BJ (cell line): ENCODE measurements around the gene KIF6. TPM values are rescaled to one million over a fixed set of nuclear protein-coding genes. Genes with fewer than 3 reads are reported as not detected.
A peak's percentile ranks its signal among the peaks of the same experiment; 100 is the strongest.

ENCODE experiments used
- CTCF ChIA-PET: fragments of 350-600 bp; formaldehyde crosslinking; extraction: SDS; loops from one replicate; lab custom pipeline; 2021; ENCODE audit warnings: antibody characterized with exemption, inconsistent platforms; lab: Yijun Ruan, JAX
- POLR2A ChIA-PET: fragments of 300-600 bp; sonication (Branson Sonifier 250); formaldehyde crosslinking; extraction: SDS; loops from one replicate; lab custom pipeline; 2021; ENCODE audit warnings: antibody characterized with exemption; lab: Charles Lee
- DNase-seq: peaks from one replicate; pipeline ENCODE4 v3.0.0-alpha.2; 2011; ENCODE audit warnings: low read depth
- H3K27me3 ChIP-seq: 2 replicates; pipeline ENCODE4 v1.6.0; 2011; ENCODE audit warnings: low read length; ENCODE audit not compliant: control insufficient read depth, insufficient read depth
- H3K36me3 ChIP-seq: 2 replicates; pipeline ENCODE4 v1.5.1; 2011; ENCODE audit warnings: low read length; ENCODE audit not compliant: control insufficient read depth, insufficient read depth
- H3K4me3 ChIP-seq: 2 replicates; pipeline ENCODE4 v1.5.1; 2011; ENCODE audit warnings: low read depth, mild to moderate bottlenecking, control low read depth, low read length
- polyA plus RNA-seq: library from polyadenylated mRNA; depleted of rRNA; stranded (reverse); fragments of >200 nt; gene quantifications from 2 replicates; pipeline ENCODE4 v1.2.3, GENCODE V29; 2011
- TF ChIP-seq, protein P1 (sequence below): IDR thresholded peaks from 2 replicates; pipeline ENCODE4 v1.5.1; 2011; ENCODE audit warnings: low read depth, mild to moderate bottlenecking, control low read depth, inconsistent platforms, low read length, moderate library complexity; ENCODE audit not compliant: insufficient read depth

The KIF6 gene
- polyA plus RNA-seq, 1 experiment = 0.56 TPM

DNA sequence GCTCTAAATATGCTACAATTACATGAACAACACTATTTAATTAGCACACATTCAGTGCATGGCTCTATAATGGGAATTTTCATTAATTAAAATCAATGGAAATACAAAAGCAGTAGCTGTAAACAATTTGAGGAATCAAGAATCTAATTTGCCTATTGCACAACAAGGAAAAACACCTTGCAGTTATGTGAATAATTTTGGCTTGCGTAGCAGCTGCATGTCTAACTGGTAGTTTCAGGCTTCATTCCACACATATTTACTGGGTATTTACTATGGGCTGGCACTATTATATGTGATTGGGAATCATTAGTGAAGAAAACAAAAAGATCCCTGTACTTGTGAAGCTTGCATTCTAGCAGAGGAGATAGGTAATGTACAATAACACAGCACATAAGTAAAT lies 26.4 kb downstream of the KIF6 start:
- H3K4me3 ChIP-seq = no peak overlapping the region
- H3K27me3 ChIP-seq = no peaks in the 10 kb centered on the region
- ChIA-PET CTCF (interaction anchor here (0.7 kb wide), 1 partner anchor 198 kb away, joined by 3 read pairs; no protein-coding TSS in a partner anchor), POLR2A (no interaction called here)
- H3K36me3 ChIP-seq = no peaks in the 10 kb centered on the region
- TF ChIP-seq, protein P1, sequence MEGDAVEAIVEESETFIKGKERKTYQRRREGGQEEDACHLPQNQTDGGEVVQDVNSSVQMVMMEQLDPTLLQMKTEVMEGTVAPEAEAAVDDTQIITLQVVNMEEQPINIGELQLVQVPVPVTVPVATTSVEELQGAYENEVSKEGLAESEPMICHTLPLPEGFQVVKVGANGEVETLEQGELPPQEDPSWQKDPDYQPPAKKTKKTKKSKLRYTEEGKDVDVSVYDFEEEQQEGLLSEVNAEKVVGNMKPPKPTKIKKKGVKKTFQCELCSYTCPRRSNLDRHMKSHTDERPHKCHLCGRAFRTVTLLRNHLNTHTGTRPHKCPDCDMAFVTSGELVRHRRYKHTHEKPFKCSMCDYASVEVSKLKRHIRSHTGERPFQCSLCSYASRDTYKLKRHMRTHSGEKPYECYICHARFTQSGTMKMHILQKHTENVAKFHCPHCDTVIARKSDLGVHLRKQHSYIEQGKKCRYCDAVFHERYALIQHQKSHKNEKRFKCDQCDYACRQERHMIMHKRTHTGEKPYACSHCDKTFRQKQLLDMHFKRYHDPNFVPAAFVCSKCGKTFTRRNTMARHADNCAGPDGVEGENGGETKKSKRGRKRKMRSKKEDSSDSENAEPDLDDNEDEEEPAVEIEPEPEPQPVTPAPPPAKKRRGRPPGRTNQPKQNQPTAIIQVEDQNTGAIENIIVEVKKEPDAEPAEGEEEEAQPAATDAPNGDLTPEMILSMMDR = no peak
- DNase-seq = no peak

DNA sequence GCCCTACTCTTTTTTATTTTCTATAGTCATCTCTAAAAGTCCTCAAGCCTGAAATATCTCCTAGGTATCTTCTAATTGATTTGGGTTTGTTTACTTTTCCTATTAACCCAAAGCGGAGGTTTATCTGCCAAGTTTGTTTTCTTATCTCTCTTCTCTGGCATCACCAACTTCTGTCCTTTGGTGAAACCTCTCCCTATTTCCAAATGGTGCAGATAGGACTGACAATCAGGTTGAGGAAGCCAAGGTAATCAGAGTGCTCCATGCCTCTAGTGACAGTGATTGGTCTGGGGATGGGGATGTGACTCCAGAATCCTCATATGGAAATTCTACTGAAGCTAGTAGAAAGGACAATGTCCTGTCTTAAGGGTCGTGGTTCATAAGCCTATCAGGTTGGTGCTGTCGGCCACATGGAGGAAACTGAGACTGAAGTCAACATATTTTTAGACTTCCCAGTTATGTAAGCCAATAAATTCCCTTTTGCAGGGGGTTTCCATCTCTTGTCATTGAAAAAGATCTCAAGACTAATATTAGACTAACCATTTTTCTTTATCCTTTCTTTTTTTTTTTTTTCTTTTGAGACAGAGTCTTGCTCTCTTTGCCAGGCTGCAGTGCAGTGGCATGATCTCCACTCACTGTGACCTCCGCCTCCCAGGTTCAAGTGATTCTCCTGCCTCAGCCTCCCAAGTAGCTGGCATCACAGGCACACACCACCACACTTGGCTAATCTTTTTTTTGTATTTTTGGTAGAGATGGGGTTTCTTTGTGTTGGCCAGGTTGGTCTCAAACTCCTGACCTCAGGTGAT lies 28.0 kb downstream of the KIF6 start:
- Histone ChIP-seq H3K4me3 (no peak overlapping the region), H3K27me3 (no peaks in the 10 kb centered on the region), H3K36me3 (no peaks in the 10 kb centered on the region)
- TF ChIP-seq, protein P1 = no peak
- CTCF ChIA-PET = no interaction called here
- no peak for DNase-seq
- POLR2A ChIA-PET = no interaction called here

DNA sequence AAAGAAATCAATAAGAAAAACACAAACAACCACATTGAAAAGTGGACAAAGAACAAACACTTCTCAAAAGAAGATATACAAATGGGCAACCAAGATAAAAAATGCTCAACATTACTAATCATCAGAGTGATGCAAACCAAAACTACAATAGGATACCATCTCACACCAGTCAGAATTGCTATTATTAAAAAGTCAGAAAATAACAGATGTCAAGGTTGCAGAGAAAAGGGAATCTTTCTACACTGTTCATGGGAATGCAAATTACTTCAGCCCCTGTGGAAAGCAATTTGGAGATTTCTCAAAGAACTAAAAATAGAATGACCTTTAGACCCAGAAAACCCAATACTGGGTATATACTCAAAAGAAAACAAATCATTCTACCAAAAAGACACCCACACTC lies 29.8 kb downstream of the KIF6 start:
- CTCF ChIA-PET = interaction anchor here (0.9 kb wide), 1 partner anchor 11 kb away, joined by 3 read pairs; no protein-coding TSS in a partner anchor
- Histone ChIP-seq H3K4me3 (no peak overlapping the region), H3K27me3 (no peaks in the 10 kb centered on the region), H3K36me3 (no peaks in the 10 kb centered on the region)
- DNase-seq = no peak
- POLR2A ChIA-PET = no interaction called here
- TF ChIP-seq, protein P1 = no peak

DNA sequence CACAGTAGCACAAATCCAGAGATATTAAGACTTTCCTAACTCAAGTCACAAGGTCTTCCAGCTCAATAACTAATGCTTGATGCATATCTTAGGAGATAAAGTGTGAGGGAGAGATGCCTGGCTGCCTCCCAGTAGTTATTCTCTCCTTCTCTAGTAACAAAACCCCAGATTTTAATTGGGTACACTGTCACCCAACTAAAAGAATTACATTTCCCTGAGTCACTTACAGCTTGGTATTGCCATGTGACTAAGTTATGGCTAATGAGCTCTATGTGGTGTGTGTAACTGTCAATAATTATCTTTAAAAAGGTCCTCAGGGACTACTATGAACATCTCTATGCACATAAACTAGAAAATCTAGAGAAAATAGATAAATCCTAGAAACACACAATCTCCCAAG lies 32.0 kb downstream of the KIF6 start:
- ChIA-PET POLR2A (no interaction called here), CTCF (no interaction called here)
- Histone ChIP-seq H3K27me3 (no peaks in the 10 kb centered on the region), H3K36me3 (no peaks in the 10 kb centered on the region), H3K4me3 (no peak overlapping the region)
- TF ChIP-seq, protein P1 = no peak
- no peak for DNase-seq

DNA sequence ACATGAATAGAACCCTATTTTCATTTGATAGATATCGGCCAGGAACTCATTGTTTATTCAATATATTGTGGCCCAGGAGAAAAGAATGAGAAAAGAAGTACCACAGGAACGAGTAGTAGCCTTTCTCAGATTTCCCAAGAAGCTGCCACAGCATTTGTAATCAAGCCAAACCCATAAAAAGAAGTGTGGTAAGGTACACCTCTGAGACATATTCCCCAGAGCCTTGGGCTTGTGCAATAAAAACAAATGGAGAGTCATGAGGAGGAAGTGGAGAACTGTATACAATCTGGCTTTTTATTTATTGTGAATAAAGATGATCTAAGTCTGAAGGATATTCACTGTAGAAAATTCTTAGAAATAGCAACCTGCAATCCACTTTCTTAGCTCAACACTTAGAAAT lies 36.7 kb downstream of the KIF6 start:
- peak; percentile 44 for DNase-seq

More for the DNA sequence above, 36.7 kb downstream of the KIF6 start:
- H3K4me3 ChIP-seq = no peak overlapping the region
- no peaks in the 10 kb centered on the region for H3K27me3 ChIP-seq
- TF ChIP-seq, protein P1 = no peak
- H3K36me3 ChIP-seq = no peaks in the 10 kb centered on the region
- ChIA-PET CTCF (no interaction called here), POLR2A (no interaction called here)
